ENCODE data around the gene CCSER2.
"Not testable (repeated sequence)": the region's sequence is repeated elsewhere in the genome, so short reads cannot be mapped to it uniquely, and the experiment has no call there.

Gene CCSER2

GRCh38 chr10:84414110-84414509, 85.7 kb downstream of the CCSER2 start:
- not testable (repeated sequence) for H3K4me1 ChIP-seq (ENCODE audit: control insufficient read depth, insufficient read depth, low read length, unreplicated experiment); H3K27ac ChIP-seq (ENCODE audit: low read depth, low read length); H3K27me3 ChIP-seq (ENCODE audit: insufficient read depth, low read length); H2AFZ ChIP-seq (ENCODE audit: low read length, unreplicated experiment); H3K4me3 ChIP-seq (ENCODE audit: low read depth, low read length)
- Histone ChIP-seq H3K79me2 (ENCODE audit: control insufficient read depth, insufficient read depth, low read length, unreplicated experiment) (peaks cover 33% of the 10 kb centered on the region), H3K36me3 (ENCODE audit: insufficient read depth, low read length) (peaks cover 17% of the 10 kb centered on the region; the same call in 1 of the 2 replicates)

GRCh38 chr10:84415539-84416244, 87.3 kb downstream of the CCSER2 start:
- Histone ChIP-seq H3K36me3 (ENCODE audit: insufficient read depth, low read length) (peaks cover 17% of the 10 kb centered on the region; the same call in 1 of the 2 replicates), H3K4me3 (ENCODE audit: low read depth, low read length) (no peak overlapping the region), H2AFZ (ENCODE audit: low read length, unreplicated experiment) (no peak overlapping the region), H3K27ac (ENCODE audit: low read depth, low read length) (no peak overlapping the region), H3K4me1 (ENCODE audit: control insufficient read depth, insufficient read depth, low read length, unreplicated experiment) (no peaks in the 10 kb centered on the region), H3K79me2 (ENCODE audit: control insufficient read depth, insufficient read depth, low read length, unreplicated experiment) (peaks cover 29% of the 10 kb centered on the region), H3K27me3 (ENCODE audit: insufficient read depth, low read length) (no peaks in the 10 kb centered on the region)

GRCh38 chr10:84416245-84416555, 87.8 kb downstream of the CCSER2 start:
- Histone ChIP-seq H3K36me3 (ENCODE audit: insufficient read depth, low read length) (peaks cover 20% of the 10 kb centered on the region), H3K79me2 (ENCODE audit: control insufficient read depth, insufficient read depth, low read length, unreplicated experiment) (peaks cover 26% of the 10 kb centered on the region), H3K4me3 (ENCODE audit: low read depth, low read length) (no peak overlapping the region), H3K27ac (ENCODE audit: low read depth, low read length) (no peak overlapping the region), H3K4me1 (ENCODE audit: control insufficient read depth, insufficient read depth, low read length, unreplicated experiment) (no peaks in the 10 kb centered on the region), H3K27me3 (ENCODE audit: insufficient read depth, low read length) (no peaks in the 10 kb centered on the region), H2AFZ (ENCODE audit: low read length, unreplicated experiment) (no peak overlapping the region)

- H3K27ac ChIP-seq (ENCODE audit: low read depth, low read length): peak overlapping the region; percentile 87
- peaks cover 2% of the 10 kb centered on the region for H3K79me2 ChIP-seq (ENCODE audit: control insufficient read depth, insufficient read depth, low read length, unreplicated experiment)
Observed at GRCh38 chr10:84423719-84424118, 95.3 kb downstream of the CCSER2 start.

GRCh38 chr10:84424731-84425167, 96.4 kb downstream of the CCSER2 start:
- H3K4me1 ChIP-seq (ENCODE audit: control insufficient read depth, insufficient read depth, low read length, unreplicated experiment): peaks cover 20% of the 10 kb centered on the region
- no peaks in the 10 kb centered on the region for H3K27me3 ChIP-seq (ENCODE audit: insufficient read depth, low read length)
- H3K27ac ChIP-seq (ENCODE audit: low read depth, low read length): peak overlapping the region; percentile 87
- H3K79me2 ChIP-seq (ENCODE audit: control insufficient read depth, insufficient read depth, low read length, unreplicated experiment): peaks cover 2% of the 10 kb centered on the region
- peaks cover 6% of the 10 kb centered on the region; the same call in 1 of the 2 replicates for H3K36me3 ChIP-seq (ENCODE audit: insufficient read depth, low read length)
- peak overlapping the region; percentile 64 for H3K4me3 ChIP-seq (ENCODE audit: low read depth, low read length)
- H2AFZ ChIP-seq (ENCODE audit: low read length, unreplicated experiment): peak overlapping the region; percentile 68

More at GRCh38 chr10:84423719-84424118, 95.3 kb downstream of the CCSER2 start:
- H3K36me3 ChIP-seq (ENCODE audit: insufficient read depth, low read length): peaks cover 6% of the 10 kb centered on the region
- no peak overlapping the region for H3K4me3 ChIP-seq (ENCODE audit: low read depth, low read length)
- peaks cover 20% of the 10 kb centered on the region for H3K4me1 ChIP-seq (ENCODE audit: control insufficient read depth, insufficient read depth, low read length, unreplicated experiment)
- H2AFZ ChIP-seq (ENCODE audit: low read length, unreplicated experiment): no peak overlapping the region
- no peaks in the 10 kb centered on the region for H3K27me3 ChIP-seq (ENCODE audit: insufficient read depth, low read length)

GRCh38 chr10:84427903-84428650, 99.7 kb downstream of the CCSER2 start:
- Histone ChIP-seq H3K79me2 (ENCODE audit: control insufficient read depth, insufficient read depth, low read length, unreplicated experiment) (peaks cover 8% of the 10 kb centered on the region), H3K27me3 (ENCODE audit: insufficient read depth, low read length) (no peaks in the 10 kb centered on the region), H3K4me1 (ENCODE audit: control insufficient read depth, insufficient read depth, low read length, unreplicated experiment) (peaks cover 24% of the 10 kb centered on the region), H3K4me3 (ENCODE audit: low read depth, low read length) (no peak overlapping the region), H3K36me3 (ENCODE audit: insufficient read depth, low read length) (no peaks in the 10 kb centered on the region), H3K27ac (ENCODE audit: low read depth, low read length) (no peak overlapping the region), H2AFZ (ENCODE audit: low read length, unreplicated experiment) (no peak overlapping the region)

- Histone ChIP-seq H3K27ac (ENCODE audit: low read depth, low read length) (no peak overlapping the region), H3K79me2 (ENCODE audit: control insufficient read depth, insufficient read depth, low read length, unreplicated experiment) (peaks cover 8% of the 10 kb centered on the region), H3K36me3 (ENCODE audit: insufficient read depth, low read length) (no peaks in the 10 kb centered on the region), H3K4me3 (ENCODE audit: low read depth, low read length) (no peak overlapping the region), H2AFZ (ENCODE audit: low read length, unreplicated experiment) (no peak overlapping the region), H3K4me1 (ENCODE audit: control insufficient read depth, insufficient read depth, low read length, unreplicated experiment) (peaks cover 20% of the 10 kb centered on the region), H3K27me3 (ENCODE audit: insufficient read depth, low read length) (no peaks in the 10 kb centered on the region)
Observed at GRCh38 chr10:84428711-84429110, 100.3 kb downstream of the CCSER2 start.

- Histone ChIP-seq H3K36me3 (ENCODE audit: insufficient read depth, low read length) (no peaks in the 10 kb centered on the region), H3K27me3 (ENCODE audit: insufficient read depth, low read length) (no peaks in the 10 kb centered on the region), H3K79me2 (ENCODE audit: control insufficient read depth, insufficient read depth, low read length, unreplicated experiment) (peaks cover 8% of the 10 kb centered on the region), H2AFZ (ENCODE audit: low read length, unreplicated experiment) (no peak overlapping the region), H3K4me1 (ENCODE audit: control insufficient read depth, insufficient read depth, low read length, unreplicated experiment) (peaks cover 8% of the 10 kb centered on the region), H3K27ac (ENCODE audit: low read depth, low read length) (no peak overlapping the region), H3K4me3 (ENCODE audit: low read depth, low read length) (no peak overlapping the region)
Observed at GRCh38 chr10:84429926-84430520, 101.6 kb downstream of the CCSER2 start.

GRCh38 chr10:84432891-84433290, 104.5 kb downstream of the CCSER2 start:
- Histone ChIP-seq H3K79me2 (ENCODE audit: control insufficient read depth, insufficient read depth, low read length, unreplicated experiment) (peaks cover 5% of the 10 kb centered on the region), H3K4me3 (ENCODE audit: low read depth, low read length) (no peak overlapping the region), H3K27me3 (ENCODE audit: insufficient read depth, low read length) (no peaks in the 10 kb centered on the region), H3K36me3 (ENCODE audit: insufficient read depth, low read length) (no peaks in the 10 kb centered on the region), H3K4me1 (ENCODE audit: control insufficient read depth, insufficient read depth, low read length, unreplicated experiment) (peaks cover 5% of the 10 kb centered on the region), H3K27ac (ENCODE audit: low read depth, low read length) (no peak overlapping the region), H2AFZ (ENCODE audit: low read length, unreplicated experiment) (no peak overlapping the region)

GRCh38 chr10:84440781-84441180, 112.4 kb downstream of the CCSER2 start:
- Histone ChIP-seq H3K4me3 (ENCODE audit: low read depth, low read length) (no peak overlapping the region), H3K4me1 (ENCODE audit: control insufficient read depth, insufficient read depth, low read length, unreplicated experiment) (no peaks in the 10 kb centered on the region), H2AFZ (ENCODE audit: low read length, unreplicated experiment) (no peak overlapping the region), H3K27me3 (ENCODE audit: insufficient read depth, low read length) (no peaks in the 10 kb centered on the region), H3K79me2 (ENCODE audit: control insufficient read depth, insufficient read depth, low read length, unreplicated experiment) (peaks cover 4% of the 10 kb centered on the region), H3K27ac (ENCODE audit: low read depth, low read length) (no peak overlapping the region), H3K36me3 (ENCODE audit: insufficient read depth, low read length) (peaks cover 2% of the 10 kb centered on the region)

All from ACC112 (cell line).